Measurements from ENCODE around the gene PPARD. TPM values are rescaled to one million over a fixed set of nuclear protein-coding genes. Genes with fewer than 3 reads are reported as not detected.

Gene PPARD
- total and polyA plus RNA-seq, 2 experiments from 2014 or later = 17.1 to 34.0 TPM

DNA sequence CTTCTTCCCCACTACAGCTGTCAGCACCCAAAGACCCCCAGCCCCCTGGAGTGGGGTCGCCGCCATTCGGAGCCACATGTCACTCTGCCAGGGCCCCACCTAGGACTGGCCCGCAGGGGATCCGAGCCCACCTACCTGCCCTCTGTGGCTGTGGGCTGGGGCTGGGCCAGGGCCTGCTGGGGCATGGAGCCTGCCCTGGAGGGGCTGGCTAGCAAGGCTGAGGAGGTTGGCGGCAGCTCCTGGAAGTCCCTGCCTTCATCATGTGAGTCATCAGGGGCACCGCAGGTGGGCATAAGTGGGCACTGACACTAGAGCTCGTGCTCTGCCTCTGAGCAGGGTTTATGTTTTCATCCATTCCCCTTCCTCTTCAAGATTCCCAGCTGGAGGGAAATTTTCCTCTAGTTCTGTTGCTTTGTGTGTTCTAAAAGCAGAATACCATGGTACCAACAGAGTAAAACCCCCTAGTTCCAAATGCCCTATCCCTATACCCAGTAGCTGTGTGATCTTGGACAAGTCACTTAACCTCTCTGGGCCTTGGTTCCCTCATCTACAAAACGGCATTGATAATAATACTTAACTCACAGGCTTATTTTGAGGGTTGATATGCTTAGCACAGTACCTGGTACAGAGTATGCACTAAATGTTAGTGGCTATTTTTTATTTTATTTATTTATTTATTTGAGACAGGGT, 101.1 kb downstream of the PPARD start:
- H3K4me3 ChIP-seq = no peak overlapping the region
- no peak overlapping the region for H3K27ac ChIP-seq
- DNase-seq (ENCODE audit: low read depth in 1 of 2, low spot score in 1 of 2) = no peak
- TF ChIP-seq, protein P1, sequence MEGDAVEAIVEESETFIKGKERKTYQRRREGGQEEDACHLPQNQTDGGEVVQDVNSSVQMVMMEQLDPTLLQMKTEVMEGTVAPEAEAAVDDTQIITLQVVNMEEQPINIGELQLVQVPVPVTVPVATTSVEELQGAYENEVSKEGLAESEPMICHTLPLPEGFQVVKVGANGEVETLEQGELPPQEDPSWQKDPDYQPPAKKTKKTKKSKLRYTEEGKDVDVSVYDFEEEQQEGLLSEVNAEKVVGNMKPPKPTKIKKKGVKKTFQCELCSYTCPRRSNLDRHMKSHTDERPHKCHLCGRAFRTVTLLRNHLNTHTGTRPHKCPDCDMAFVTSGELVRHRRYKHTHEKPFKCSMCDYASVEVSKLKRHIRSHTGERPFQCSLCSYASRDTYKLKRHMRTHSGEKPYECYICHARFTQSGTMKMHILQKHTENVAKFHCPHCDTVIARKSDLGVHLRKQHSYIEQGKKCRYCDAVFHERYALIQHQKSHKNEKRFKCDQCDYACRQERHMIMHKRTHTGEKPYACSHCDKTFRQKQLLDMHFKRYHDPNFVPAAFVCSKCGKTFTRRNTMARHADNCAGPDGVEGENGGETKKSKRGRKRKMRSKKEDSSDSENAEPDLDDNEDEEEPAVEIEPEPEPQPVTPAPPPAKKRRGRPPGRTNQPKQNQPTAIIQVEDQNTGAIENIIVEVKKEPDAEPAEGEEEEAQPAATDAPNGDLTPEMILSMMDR (IDR thresholded peaks at IDR 0.05; ENCODE audit: low read depth, low read length) = no peak
- H3K4me1 ChIP-seq (ENCODE audit: low read depth) = no peaks in the 10 kb centered on the region
- H3K9me3 ChIP-seq (ENCODE audit: low read depth) = no peaks in the 10 kb centered on the region
- no peaks in the 10 kb centered on the region for H3K36me3 ChIP-seq
- H3K27me3 ChIP-seq = no peaks in the 10 kb centered on the region

DNA sequence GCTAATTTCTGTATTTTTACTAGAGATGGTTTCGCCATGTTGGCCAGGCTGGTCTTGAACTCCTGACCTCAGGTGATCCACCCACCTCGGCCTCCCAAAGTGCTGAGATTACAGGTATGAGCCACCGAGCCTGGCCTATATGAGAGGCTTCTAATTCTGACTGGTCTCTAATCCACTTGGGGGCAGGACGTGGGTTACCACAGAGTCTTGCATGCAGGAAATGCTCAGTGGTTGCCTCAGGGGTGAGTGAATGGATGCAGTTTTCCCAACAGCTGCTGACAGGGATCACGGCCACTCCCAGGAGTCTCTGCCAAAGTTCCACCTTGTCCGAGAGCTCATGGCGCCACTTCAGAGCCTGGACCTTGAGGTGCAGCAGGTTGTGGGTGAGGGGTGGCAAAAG, 103.3 kb downstream of the PPARD start:
- Histone ChIP-seq H3K4me3 (no peak overlapping the region), H3K9me3 (ENCODE audit: low read depth) (no peaks in the 10 kb centered on the region), H3K36me3 (no peaks in the 10 kb centered on the region), H3K27ac (no peak overlapping the region), H3K4me1 (ENCODE audit: low read depth) (no peaks in the 10 kb centered on the region), H3K27me3 (no peaks in the 10 kb centered on the region)
- TF ChIP-seq, protein P1 (IDR thresholded peaks at IDR 0.05; ENCODE audit: low read depth, low read length) = no peak
- DNase-seq (ENCODE audit: low read depth in 1 of 2, low spot score in 1 of 2) = peak in 1 of 2 donors; percentile 41

DNA sequence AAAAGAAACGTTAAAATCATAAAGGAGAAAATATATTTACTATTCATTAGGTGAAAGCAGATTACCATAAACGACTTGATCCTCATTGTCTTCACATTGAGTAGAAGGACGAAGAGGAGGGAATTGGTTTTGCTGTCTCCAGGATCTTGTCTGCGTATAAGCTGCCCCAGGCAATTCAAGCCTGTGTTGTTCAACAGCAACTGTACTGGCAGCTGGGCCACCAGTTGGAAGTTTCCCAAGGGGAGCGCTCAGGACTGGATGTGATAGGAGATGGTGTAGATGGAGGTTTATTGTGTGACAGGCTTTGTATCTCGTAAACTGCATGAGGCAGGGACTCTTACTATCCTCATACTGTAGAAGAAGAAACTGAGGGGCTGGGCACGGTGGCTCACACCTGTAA, 105.8 kb downstream of the PPARD start:
- H3K27ac ChIP-seq = no peak overlapping the region
- TF ChIP-seq, protein P1 (IDR thresholded peaks at IDR 0.05; ENCODE audit: low read depth, low read length) = no peak
- no peaks in the 10 kb centered on the region for H3K27me3 ChIP-seq
- DNase-seq (ENCODE audit: low read depth in 1 of 2, low spot score in 1 of 2) = no peak
- peaks cover 13% of the 10 kb centered on the region for H3K4me1 ChIP-seq (ENCODE audit: low read depth)
- H3K4me3 ChIP-seq = no peak overlapping the region
- no peaks in the 10 kb centered on the region for H3K36me3 ChIP-seq
- H3K9me3 ChIP-seq (ENCODE audit: low read depth) = no peaks in the 10 kb centered on the region

DNA sequence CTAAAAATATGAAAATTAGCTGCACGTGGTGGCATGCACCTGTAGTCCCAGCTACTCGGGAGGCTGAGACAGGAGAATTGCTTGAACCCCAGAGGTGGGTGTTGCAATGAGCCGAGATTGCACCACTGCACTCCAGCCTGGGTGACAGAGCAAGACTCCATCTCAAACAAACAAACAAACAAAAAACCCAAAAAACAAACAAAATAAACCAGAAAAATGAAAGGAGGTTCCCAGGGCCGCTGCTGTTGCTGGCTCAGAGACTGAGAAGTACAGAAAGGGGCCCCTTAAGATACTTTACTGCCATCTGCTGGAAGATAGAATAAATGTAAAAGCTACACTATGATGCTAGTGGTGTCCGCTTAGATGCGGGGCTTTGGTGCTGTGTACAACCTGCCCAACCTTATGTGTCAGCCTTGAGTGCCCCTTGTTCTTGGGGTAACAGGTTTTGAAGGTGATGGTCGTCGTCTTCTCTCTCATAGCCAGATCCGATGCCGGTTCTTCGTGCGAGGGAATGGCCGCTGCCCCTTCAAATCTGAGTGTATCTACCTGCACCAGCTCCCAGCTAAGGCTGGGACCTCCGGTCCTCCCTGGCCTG, 107.0 kb downstream of the PPARD start:
- Histone ChIP-seq H3K4me1 (ENCODE audit: low read depth) (peaks cover 19% of the 10 kb centered on the region), H3K27me3 (no peaks in the 10 kb centered on the region), H3K4me3 (no peak overlapping the region), H3K36me3 (no peaks in the 10 kb centered on the region), H3K9me3 (ENCODE audit: low read depth) (no peaks in the 10 kb centered on the region), H3K27ac (no peak overlapping the region)
- TF ChIP-seq, protein P1 (IDR thresholded peaks at IDR 0.05; ENCODE audit: low read depth, low read length) = peak; percentile 57
- peak; percentile 78 to 82 for DNase-seq (ENCODE audit: low read depth in 1 of 2, low spot score in 1 of 2)

DNA sequence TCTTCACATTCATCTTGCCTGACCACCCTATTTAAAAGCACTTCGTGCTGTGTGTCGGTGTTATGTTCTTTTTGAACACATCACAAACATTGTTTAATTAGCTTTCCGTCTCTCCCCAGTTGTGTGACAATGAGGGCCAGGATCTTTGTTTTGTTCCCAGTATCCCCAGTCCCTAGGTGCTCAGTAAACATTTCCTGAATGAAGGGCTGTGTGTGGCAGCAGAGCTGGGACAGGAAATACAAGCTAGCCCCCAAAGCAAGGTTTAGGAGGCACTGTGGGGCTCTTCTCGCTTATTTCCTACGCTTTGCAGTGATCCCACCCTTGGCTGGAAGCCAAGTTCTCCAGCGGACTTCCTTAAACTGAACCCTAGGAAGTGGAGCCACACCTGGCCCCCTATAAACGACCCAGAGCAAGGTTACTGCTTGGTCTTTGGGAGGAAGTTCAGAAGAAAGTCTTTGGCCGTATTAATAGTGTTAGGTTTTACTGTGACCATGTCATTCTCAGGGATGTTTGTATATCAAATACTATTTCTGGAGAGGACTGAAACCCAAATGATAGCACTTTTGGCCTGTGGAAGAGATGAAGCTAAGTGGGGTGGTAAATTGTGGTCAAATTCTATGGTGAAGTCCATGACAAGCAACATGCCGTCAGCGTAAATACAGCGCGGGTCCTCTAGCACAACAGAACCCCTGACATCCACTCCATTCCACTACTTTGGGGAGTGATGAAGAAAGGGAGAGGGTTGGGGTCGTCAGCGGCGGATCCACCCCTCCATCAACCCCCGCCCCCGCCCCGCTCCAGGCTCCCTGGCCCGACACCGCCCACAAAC, 109.2 kb downstream of the PPARD start:
- no peaks in the 10 kb centered on the region for H3K27me3 ChIP-seq
- DNase-seq (ENCODE audit: low read depth in 1 of 2, low spot score in 1 of 2) = no peak

More for the DNA sequence above, 109.2 kb downstream of the PPARD start:
- no peak overlapping the region for H3K27ac ChIP-seq
- peaks cover 22% of the 10 kb centered on the region for H3K4me1 ChIP-seq (ENCODE audit: low read depth)
- TF ChIP-seq, protein P1 (IDR thresholded peaks at IDR 0.05; ENCODE audit: low read depth, low read length) = no peak
- H3K36me3 ChIP-seq = peaks cover 2% of the 10 kb centered on the region
- no peaks in the 10 kb centered on the region for H3K9me3 ChIP-seq (ENCODE audit: low read depth)
- H3K4me3 ChIP-seq = peak overlapping the region; percentile 49

All from cardiac muscle cell (in vitro differentiated cells and primary cell).